Neural cell (in vitro differentiated cells): Measurements from ENCODE around the gene RCAN1. TPM values are rescaled to one million over a fixed set of nuclear protein-coding genes. Genes with fewer than 3 reads are reported as not detected.

ENCODE experiments used
- H2AFZ ChIP-seq: fragments of 200-600, 300-800 bp; sonication (generic), shearing (Covaris generic); 2 replicates; pipeline ENCODE4 v1.6.0; 2014; ENCODE audit warnings: low read depth, mild to moderate bottlenecking, antibody characterized with exemption, low read length, moderate library complexity
- H3F3A ChIP-seq: fragments of 200-600 bp; shearing (Covaris generic); 2 replicates; pipeline ENCODE4 v1.6.1; 2016; ENCODE audit warnings: mild to moderate bottlenecking, moderate library complexity, mixed read lengths, antibody characterized with exemption, low read length; ENCODE audit not compliant: insufficient read depth, poor library complexity, severe bottlenecking
- H3K27ac ChIP-seq: fragments of 200-600, 300-800 bp; sonication (generic), shearing (Covaris generic); 2 replicates; pipeline ENCODE4 v1.5.1; 2014; ENCODE audit warnings: mild to moderate bottlenecking, low read length, moderate library complexity
- H3K27me3 ChIP-seq: fragments of 300-800, 200-600 bp; sonication (generic), shearing (Covaris generic); 2 replicates; pipeline ENCODE4 v1.6.0; 2014; ENCODE audit warnings: mild to moderate bottlenecking, low read depth, low read length, moderate library complexity; ENCODE audit not compliant: insufficient read depth
- H3K36me3 ChIP-seq: fragments of 300-800, 200-600 bp; sonication (generic), shearing (Covaris generic); 2 replicates; pipeline ENCODE4 v1.5.1; 2014; ENCODE audit warnings: mild to moderate bottlenecking, antibody characterized with exemption, low read length, moderate library complexity; ENCODE audit not compliant: insufficient read depth
- H3K4me2 ChIP-seq: fragments of 300-800, 200-600 bp; sonication (generic), shearing (Covaris generic); 2 replicates; pipeline ENCODE4 v1.6.0; 2014; ENCODE audit warnings: mild to moderate bottlenecking, low read length
- H3K4me3 ChIP-seq: fragments of 300-800, 200-600 bp; sonication (generic), shearing (Covaris generic); 2 replicates; pipeline ENCODE4 v1.5.1; 2014; ENCODE audit warnings: mild to moderate bottlenecking, low read length, moderate library complexity
- H3K79me2 ChIP-seq: fragments of 200-600 bp; shearing (Covaris generic); replicated peaks from 2 replicates; pipeline ENCODE4 v1.6.0; 2014; ENCODE audit warnings: mild to moderate bottlenecking, low read length, moderate library complexity; ENCODE audit not compliant: insufficient read depth
- H3K9ac ChIP-seq: fragments of 300-800, 200-600 bp; sonication (generic), shearing (Covaris generic); 2 replicates; pipeline ENCODE4 v1.6.1; 2016; ENCODE audit warnings: mild to moderate bottlenecking, low read length, mixed read lengths
- H3K9me2 ChIP-seq: fragments of 200-600 bp; shearing (Covaris generic); 2 replicates; pipeline ENCODE4 v1.6.1; 2016; ENCODE audit warnings: mild to moderate bottlenecking, low read length, mixed read lengths; ENCODE audit not compliant: insufficient read depth
- H3K9me3 ChIP-seq: fragments of 200-600, 300-800 bp; sonication (generic), shearing (Covaris generic); 2 replicates; pipeline ENCODE4 v1.6.1; 2016; ENCODE audit warnings: mild to moderate bottlenecking, mixed run types, low read length, moderate library complexity, mixed read lengths
- H4K20me1 ChIP-seq: fragments of 200-600 bp; shearing (Covaris generic); 2 replicates; pipeline ENCODE4 v1.6.1; 2016; ENCODE audit warnings: mild to moderate bottlenecking, mixed run types; ENCODE audit not compliant: insufficient read depth
- CTCF ChIP-seq: fragments of 450-650 bp; IDR thresholded peaks from 2 replicates; pipeline ENCODE4 v1.5.1; 2014; ENCODE audit warnings: antibody characterized with exemption, mild to moderate bottlenecking, moderate library complexity; ENCODE audit not compliant: poor library complexity, severe bottlenecking
- EP300 ChIP-seq: fragments of 450-650 bp; conservative IDR thresholded peaks from 2 replicates; pipeline ENCODE4 v1.6.1; 2014; ENCODE audit warnings: antibody characterized with exemption, mild to moderate bottlenecking, moderate library complexity; ENCODE audit not compliant: poor library complexity, severe bottlenecking
- EZH2 ChIP-seq: fragments of 200-600, 300-800 bp; shearing (Covaris generic), sonication (generic); IDR thresholded peaks from 2 replicates; pipeline ENCODE4 v1.6.1; 2014; ENCODE audit warnings: antibody characterized with exemption, low read length, borderline replicate concordance, mild to moderate bottlenecking; ENCODE audit not compliant: insufficient read depth, poor library complexity, severe bottlenecking
- MXI1 ChIP-seq: fragments of 450-650 bp; conservative IDR thresholded peaks from 2 replicates; pipeline ENCODE4 v1.6.1; 2014; ENCODE audit warnings: antibody characterized with exemption, mild to moderate bottlenecking; ENCODE audit not compliant: poor library complexity, severe bottlenecking
- POLR2AphosphoS5 ChIP-seq: IDR thresholded peaks from 2 replicates; pipeline ENCODE4 v1.6.1; 2012
- RAD21 ChIP-seq: fragments of 450-650 bp; conservative IDR thresholded peaks from 2 replicates; pipeline ENCODE4 v1.6.1; 2014; ENCODE audit warnings: antibody characterized with exemption, mild to moderate bottlenecking, moderate library complexity
- REST ChIP-seq: IDR thresholded peaks from 2 replicates; pipeline ENCODE4 v1.6.1; 2012; ENCODE audit warnings: borderline replicate concordance
- SMC3 ChIP-seq: fragments of 450-650 bp; conservative IDR thresholded peaks from 2 replicates; pipeline ENCODE4 v1.6.1; 2014; ENCODE audit warnings: antibody characterized with exemption, mild to moderate bottlenecking, moderate library complexity; ENCODE audit not compliant: poor library complexity
- TAF1 ChIP-seq: IDR thresholded peaks from 2 replicates; pipeline ENCODE4 v1.6.1; 2012; ENCODE audit warnings: low read depth
- polyA plus RNA-seq: library from polyadenylated mRNA; depleted of rRNA; stranded (reverse); fragments of >200 nt; gene quantifications from 2 replicates; pipeline ENCODE4 v1.2.3, GENCODE V29; 2014

Gene RCAN1
- polyA plus RNA-seq, 1 donor from 2014 or later: 46.0 TPM

- Histone ChIP-seq H3K9me2 (no peaks in the 10 kb centered on the region), H2AFZ (no peak overlapping the region), H3K4me2 (no peak overlapping the region), H3K27me3 (no peaks in the 10 kb centered on the region), H3K27ac (no peak overlapping the region), H3K79me2 (no peaks in the 10 kb centered on the region), H3K9me3 (no peaks in the 10 kb centered on the region), H3K4me3 (no peak overlapping the region), H3K36me3 (no peaks in the 10 kb centered on the region), H3K9ac (no peak overlapping the region), H4K20me1 (no peaks in the 10 kb centered on the region), H3F3A (no peaks in the 10 kb centered on the region)
- TF ChIP-seq CTCF (no peak), SMC3 (no peak)
Observed at GRCh38 chr21:34598931-34599400, 15.9 kb downstream of the RCAN1 start.

- no peaks in the 10 kb centered on the region for H3K9me3 ChIP-seq
- no peak overlapping the region for H3K4me3 ChIP-seq
- no peaks in the 10 kb centered on the region for H3K79me2 ChIP-seq
- no peaks in the 10 kb centered on the region for H3K27me3 ChIP-seq
- no peak overlapping the region for H2AFZ ChIP-seq
- no peak overlapping the region for H3K4me2 ChIP-seq
- no peak for TF ChIP-seq SMC3
- TF ChIP-seq TAF1: no peak
- TF ChIP-seq MXI1: no peak
- TF ChIP-seq POLR2AphosphoS5: no peak
- TF ChIP-seq CTCF: no peak
- no peak for TF ChIP-seq REST
- TF ChIP-seq EZH2: no peak
- TF ChIP-seq RAD21: no peak
- no peak for TF ChIP-seq EP300
- no peak overlapping the region for H3K27ac ChIP-seq
- H4K20me1 ChIP-seq: no peaks in the 10 kb centered on the region
- H3K36me3 ChIP-seq: no peaks in the 10 kb centered on the region
- H3K9ac ChIP-seq: no peak overlapping the region
- no peaks in the 10 kb centered on the region for H3F3A ChIP-seq
- no peaks in the 10 kb centered on the region for H3K9me2 ChIP-seq
Observed at GRCh38 chr21:34597406-34597805, 17.5 kb downstream of the RCAN1 start.
